Caco-2 (cell line): ENCODE measurements around the gene GLRA3. TPM values are rescaled to one million over a fixed set of nuclear protein-coding genes. Genes with fewer than 3 reads are reported as not detected.

Experiments used
- BruUV-seq: library from RNA; stranded (reverse); fragments of 400-500 nt; replicated peaks from 2 replicates; lab custom pipeline; 2021; lab: Mats Ljungman, UMichigan
- CTCF ChIA-PET: fragments of 300-600 bp; sonication (Branson Sonifier 250); formaldehyde crosslinking; loops from one replicate; lab custom pipeline; 2022; ENCODE audit warnings: antibody characterized with exemption; lab: Charles Lee
- POLR2A ChIA-PET: fragments of 300-600 bp; sonication (Branson Sonifier 250); formaldehyde crosslinking; loops from one replicate; lab custom pipeline; 2022; ENCODE audit warnings: antibody characterized with exemption; lab: Charles Lee
- DNase-seq, 2 experiments: peaks; one replicate each; pipeline versions ENCODE4 v3.0.0 to v3.0.0-alpha.2; 2020 to 2022
- H3K27me3 ChIP-seq: replicated peaks from 2 replicates; pipeline ENCODE4 v1.6.0; 2011; ENCODE audit warnings: low read length; ENCODE audit not compliant: control insufficient read depth, insufficient read depth
- H3K36me3 ChIP-seq: 2 replicates; pipeline ENCODE4 v1.5.1; 2011; ENCODE audit warnings: low read length; ENCODE audit not compliant: control insufficient read depth, insufficient read depth
- H3K4me1 ChIP-seq: fragments of 250-450 bp; sonication (Bioruptor Pico); 2 replicates; pipeline ENCODE4 v1.5.1; 2020; ENCODE audit warnings: mild to moderate bottlenecking
- H3K4me3 ChIP-seq: 2 replicates; pipeline ENCODE4 v1.5.1; 2011; ENCODE audit warnings: low read depth, mild to moderate bottlenecking, control low read depth, low read length
- H3K9me3 ChIP-seq: fragments of 250-450 bp; sonication (Bioruptor Pico); 2 replicates; pipeline ENCODE4 v1.5.1; 2020; ENCODE audit warnings: mild to moderate bottlenecking, moderate library complexity
- H3K27ac Mint-ChIP-seq: one replicate; pipeline ENCODE4 v1.8.0; 2022; ENCODE audit warnings: mixed read lengths; ENCODE audit not compliant: unreplicated experiment
- H3K27me3 Mint-ChIP-seq: one replicate; pipeline ENCODE4 v1.8.0; 2022; ENCODE audit warnings: mixed read lengths; ENCODE audit not compliant: insufficient read depth, unreplicated experiment
- H3K36me3 Mint-ChIP-seq: one replicate; pipeline ENCODE4 v1.8.0; 2022; ENCODE audit warnings: mild to moderate bottlenecking, mixed read lengths; ENCODE audit not compliant: insufficient read depth, unreplicated experiment
- H3K4me1 Mint-ChIP-seq: one replicate; pipeline ENCODE4 v1.8.0; 2022; ENCODE audit warnings: low read depth, mixed read lengths; ENCODE audit not compliant: unreplicated experiment
- H3K4me3 Mint-ChIP-seq: one replicate; pipeline ENCODE4 v1.8.0; 2022; ENCODE audit warnings: mild to moderate bottlenecking, moderate library complexity, mixed read lengths; ENCODE audit not compliant: unreplicated experiment
- H3K9me3 Mint-ChIP-seq: one replicate; pipeline ENCODE4 v1.8.0; 2022; ENCODE audit warnings: mixed read lengths; ENCODE audit not compliant: unreplicated experiment
- CTCF ChIP-seq, 2 experiments: fragments of 200-600 bp in 1 of 2; IDR thresholded peaks; 1 replicate in 1 of 2; 2 replicates in 1 of 2; pipeline versions ENCODE4 v1.5.1 to v1.8.0; 2011 to 2022; ENCODE audit warnings: antibody characterized with exemption in 1 of 2, control low read depth in 1 of 2, inconsistent platforms in 1 of 2, low read depth in 1 of 2, low read length in 1 of 2, mild to moderate bottlenecking in 1 of 2, moderate library complexity in 1 of 2; ENCODE audit not compliant: insufficient read depth in 1 of 2, severe bottlenecking in 1 of 2, unreplicated experiment in 1 of 2
- intact Hi-C: fragments of 100-400 bp; cut with micrococcal nuclease; formaldehyde crosslinking; loops from one replicate; pipeline ENCODE4 v1.10.0; 2022; ENCODE audit not compliant: unreplicated experiment
- total RNA-seq: library from RNA; stranded (reverse); gene quantifications from 2 replicates; pipeline ENCODE4 v1.2.3, GENCODE V29; 2022

The GLRA3 gene
- total RNA-seq, 1 experiment from 2014 or later = not detected

- Histone ChIP-seq H3K4me1 (no peaks in the 10 kb centered on the region), H3K4me3 (no peak overlapping the region), H3K27me3 (no peaks in the 10 kb centered on the region), H3K9me3 (no peaks in the 10 kb centered on the region), H3K36me3 (no peaks in the 10 kb centered on the region)
- no peaks in the 10 kb centered on the region for H3K4me1 Mint-ChIP-seq
- ChIA-PET CTCF (no interaction called here), POLR2A (no interaction called here)
- BruUV-seq = no TSS peak
- H3K9me3 Mint-ChIP-seq = no peaks in the 10 kb centered on the region
- peaks cover 10% of the 10 kb centered on the region for H3K27me3 Mint-ChIP-seq
- intact Hi-C loops = no loop called here
- no peak for DNase-seq
- no peak overlapping the region for H3K4me3 Mint-ChIP-seq
- no peak for TF ChIP-seq CTCF (IDR thresholded peaks at IDR 0.05; ENCODE audit: insufficient read depth in 1 of 2, low read depth in 1 of 2, low read length in 1 of 2, severe bottlenecking in 1 of 2, unreplicated experiment in 1 of 2)
- no peaks in the 10 kb centered on the region for H3K36me3 Mint-ChIP-seq
- H3K27ac Mint-ChIP-seq = no peak overlapping the region
Observed at GRCh38 chr4:174810834-174811233, 18.2 kb downstream of the GLRA3 start.

- Histone ChIP-seq H3K4me1 (no peaks in the 10 kb centered on the region), H3K9me3 (no peaks in the 10 kb centered on the region), H3K27me3 (no peaks in the 10 kb centered on the region), H3K4me3 (no peak overlapping the region), H3K36me3 (no peaks in the 10 kb centered on the region)
- Mint-ChIP-seq H3K4me1 (no peaks in the 10 kb centered on the region), H3K27me3 (peaks cover 10% of the 10 kb centered on the region), H3K4me3 (no peak overlapping the region), H3K9me3 (no peaks in the 10 kb centered on the region), H3K27ac (no peak overlapping the region), H3K36me3 (no peaks in the 10 kb centered on the region)
- CTCF ChIA-PET = no interaction called here
- no TSS peak for BruUV-seq
- DNase-seq = no peak
- intact Hi-C loops = no loop called here
- POLR2A ChIA-PET = no interaction called here
- TF ChIP-seq CTCF (IDR thresholded peaks at IDR 0.05; ENCODE audit: insufficient read depth in 1 of 2, low read depth in 1 of 2, low read length in 1 of 2, severe bottlenecking in 1 of 2, unreplicated experiment in 1 of 2) = no peak
Observed at GRCh38 chr4:174808836-174809235, 20.2 kb downstream of the GLRA3 start.

- POLR2A ChIA-PET = no interaction called here
- H3K27me3 ChIP-seq = no peaks in the 10 kb centered on the region
- BruUV-seq = no TSS peak
- H3K36me3 ChIP-seq = no peaks in the 10 kb centered on the region
- H3K4me1 ChIP-seq = no peaks in the 10 kb centered on the region
- Mint-ChIP-seq H3K27me3 (peaks cover 6% of the 10 kb centered on the region), H3K36me3 (no peaks in the 10 kb centered on the region), H3K27ac (no peak overlapping the region), H3K4me3 (no peak overlapping the region), H3K4me1 (no peaks in the 10 kb centered on the region), H3K9me3 (no peaks in the 10 kb centered on the region)
- intact Hi-C loops = no loop called here
- no peak overlapping the region for H3K4me3 ChIP-seq
- no peak for TF ChIP-seq CTCF (IDR thresholded peaks at IDR 0.05; ENCODE audit: insufficient read depth in 1 of 2, low read depth in 1 of 2, low read length in 1 of 2, severe bottlenecking in 1 of 2, unreplicated experiment in 1 of 2)
- CTCF ChIA-PET = no interaction called here
- no peak for DNase-seq
- no peaks in the 10 kb centered on the region for H3K9me3 ChIP-seq
Observed at GRCh38 chr4:174808119-174808518, 20.9 kb downstream of the GLRA3 start.
